A549 (cell line): Measurements from ENCODE around the gene LCOR. TPM values are rescaled to one million over a fixed set of nuclear protein-coding genes. Genes with fewer than 3 reads are reported as not detected.

Experiments used
- ATAC-seq, 2 experiments: fragments of 200-7000 bp in 1 of 2; fragments of >200 bp in 1 of 2; cut with Nextera tagmentation in 1 of 2; cut with Tn5 transposase in 1 of 2; 3 replicates each; pipeline versions ENCODE4 v1.8.0 to v1.9.1; 2018 to 2020; ENCODE audit warnings: mild to moderate bottlenecking in 1 of 2, moderate library complexity in 1 of 2
- CTCF ChIA-PET: fragments of 300-600 bp; sonication (Branson Sonifier 250); formaldehyde crosslinking; extraction: SDS; loops from one replicate; lab custom pipeline; 2021; ENCODE audit warnings: antibody characterized with exemption, inconsistent platforms; lab: Yijun Ruan, JAX
- POLR2A ChIA-PET: fragments of 350-600 bp; formaldehyde crosslinking; extraction: SDS; loops from one replicate; lab custom pipeline; 2021; ENCODE audit warnings: antibody characterized with exemption, inconsistent platforms; lab: Yijun Ruan, JAX
- DNase-seq, 2 experiments: peaks; one replicate each; pipeline versions ENCODE4 v3.0.0 to v3.0.0-alpha.2; 2011 to 2016; ENCODE audit warnings: low read depth in 1 of 2, low spot score in 1 of 2
- FAIRE-seq: peaks from 2 replicates; lab custom pipeline; 2011; peaks lifted over from hg19 to GRCh38; lab: Jason Lieb, UNC
- H3K27ac ChIP-seq, 2 experiments: fragments of >200 bp; sonication (Bioruptor Twin); formaldehyde crosslinking; 3 replicates each; pipeline ENCODE4 v1.5.1; 2016 to 2017
- H3K4me1 ChIP-seq: fragments of >200 bp; sonication (Bioruptor Twin); formaldehyde crosslinking; 3 replicates; pipeline ENCODE4 v1.6.1; 2016
- H3K4me2 ChIP-seq: fragments of >200 bp; sonication (Bioruptor Twin); formaldehyde crosslinking; 3 replicates; pipeline ENCODE4 v1.6.1; 2016
- H3K4me3 ChIP-seq: fragments of >200 bp; sonication (Bioruptor Twin); formaldehyde crosslinking; 3 replicates; pipeline ENCODE4 v1.5.1; 2016
- H3K9me3 ChIP-seq: fragments of >200 bp; sonication (Bioruptor Twin); formaldehyde crosslinking; 3 replicates; pipeline ENCODE4 v1.6.1; 2016
- ATOH8 ChIP-seq: fragments of 250-450 bp; sonication (Bioruptor Pico); IDR thresholded peaks from 2 replicates; pipeline ENCODE4 v1.5.0; 2020; ENCODE audit warnings: low read depth, mild to moderate bottlenecking, moderate library complexity
- BCL3 ChIP-seq: fragments of >200 bp; sonication (Bioruptor Twin); formaldehyde crosslinking; IDR thresholded peaks from 3 replicates; pipeline ENCODE4 v1.6.1; 2016
- BHLHE40 ChIP-seq: IDR thresholded peaks from 2 replicates; pipeline ENCODE4 v1.6.1; 2012; ENCODE audit warnings: low read depth, low read length, inconsistent platforms
- CTCF ChIP-seq: fragments of >200 bp; sonication (Bioruptor Twin); formaldehyde crosslinking; IDR thresholded peaks from 3 replicates; pipeline ENCODE4 v1.5.1; 2016
- E2F6 ChIP-seq: IDR thresholded peaks from 2 replicates; pipeline ENCODE4 v1.6.1; 2012; ENCODE audit warnings: low read depth, borderline replicate concordance
- EHMT2 ChIP-seq: fragments of 200-600 bp; sonication (generic); IDR thresholded peaks from 2 replicates; pipeline ENCODE4 v1.6.1; 2016; ENCODE audit warnings: antibody characterized with exemption, low read depth, mild to moderate bottlenecking, moderate library complexity
- FOSL2 ChIP-seq, 2 experiments: fragments of 450-650 bp in 1 of 2; fragments of >200 bp in 1 of 2; sonication (Bioruptor Twin) in 1 of 2; formaldehyde crosslinking; IDR thresholded peaks; 2 replicates each; pipeline versions ENCODE4 v1.5.0 to v1.6.1; 2016 to 2020; ENCODE audit warnings: mild to moderate bottlenecking in 1 of 2, moderate library complexity in 1 of 2
- HDAC2 ChIP-seq: fragments of 200-600 bp; sonication (generic); IDR thresholded peaks from 2 replicates; pipeline ENCODE4 v1.6.1; 2016
- HES2 ChIP-seq: fragments of >200 bp; sonication (Bioruptor Twin); formaldehyde crosslinking; IDR thresholded peaks from 2 replicates; pipeline ENCODE4 v1.6.1; 2016
- HOXA7 ChIP-seq: fragments of 250-450 bp; sonication (Bioruptor Pico); IDR thresholded peaks from 2 replicates; pipeline ENCODE4 v1.5.0; 2020; ENCODE audit warnings: mild to moderate bottlenecking, moderate library complexity
- KDM1A ChIP-seq: fragments of 200-600 bp; sonication (generic); IDR thresholded peaks from 2 replicates; pipeline ENCODE4 v1.6.1; 2016; ENCODE audit warnings: low read depth, mild to moderate bottlenecking
- MAFK ChIP-seq: fragments of 450-650 bp; IDR thresholded peaks from 2 replicates; pipeline ENCODE4 v1.6.1; 2014; ENCODE audit not compliant: partially characterized antibody
- MAX ChIP-seq: IDR thresholded peaks from 2 replicates; pipeline ENCODE4 v1.6.1; 2012
- RAD21 ChIP-seq, 2 experiments: fragments of >200 bp in 1 of 2; sonication (Bioruptor Twin) in 1 of 2; formaldehyde crosslinking in 1 of 2; IDR thresholded peaks in 1 of 2; conservative IDR thresholded peaks in 1 of 2; 2 replicates in 1 of 2; 3 replicates in 1 of 2; pipeline ENCODE4 v1.6.1; 2012 to 2018; ENCODE audit warnings: inconsistent platforms in 1 of 2
- REST ChIP-seq: fragments of 200-600 bp; sonication (generic); IDR thresholded peaks from 2 replicates; pipeline ENCODE4 v1.6.1; 2016; ENCODE audit warnings: antibody characterized with exemption, mild to moderate bottlenecking, moderate library complexity
- RFX5 ChIP-seq: fragments of 450-650 bp; IDR thresholded peaks from 2 replicates; pipeline ENCODE4 v1.7.1; 2014; ENCODE audit warnings: antibody characterized with exemption, mild to moderate bottlenecking, moderate library complexity
- SREBF2 ChIP-seq: fragments of 450-650 bp; IDR thresholded peaks from 2 replicates; pipeline ENCODE4 v1.6.1; 2014; ENCODE audit warnings: mild to moderate bottlenecking, moderate library complexity
- USF2 ChIP-seq: fragments of 450-650 bp; IDR thresholded peaks from 2 replicates; pipeline ENCODE4 v1.6.1; 2014; ENCODE audit warnings: antibody characterized with exemption
- ZFP36 ChIP-seq: fragments of 450-650 bp; IDR thresholded peaks from 2 replicates; pipeline ENCODE4 v1.6.1; 2014; ENCODE audit warnings: borderline replicate concordance; ENCODE audit not compliant: partially characterized antibody
- WGBS: methylation state at CpG from one replicate; pipeline ENCODE4 v1.1.6; 2017; ENCODE audit errors: missing lambda C conversion rate; 5-methylcytosine and 5-hydroxymethylcytosine counted together
- polyA plus RNA-seq, 4 experiments: library from polyadenylated mRNA; depleted of rRNA in 3 of 4; stranded (reverse); fragments of >200 nt; fragmentation: RNase III in 1 of 4; extraction: RNeasy Plus Mini Kit Qiagen cat#74134 plus additional on column Dnase treatment in 1 of 4; gene quantifications; 2 replicates in 3 of 4; 3 replicates in 1 of 4; pipeline ENCODE4 v1.2.3, GENCODE V29; 2011 to 2017

The LCOR gene
- polyA plus RNA-seq, 2 of the 4 experiments (the other 2 are of a cell fraction) = 4.8 to 17.6 TPM

- Histone ChIP-seq H3K4me1 (peaks cover under 1% of the 10 kb centered on the region; the same call in 1 of the 3 replicates), H3K4me2 (no peak overlapping the region), H3K27ac (no peak overlapping the region), H3K4me3 (no peak overlapping the region), H3K9me3 (peaks cover 10% of the 10 kb centered on the region; the same call in 2 of the 3 replicates)
- ATAC-seq (no peak), DNase-seq (no peak), FAIRE-seq (no peak)
- CTCF ChIA-PET = interaction anchor here (0.6 kb wide), 1 partner anchor 110 kb away, joined by 3 read pairs; no protein-coding TSS in a partner anchor
- 20% methylated on average over 1 of the region's 6 CpGs for WGBS
- POLR2A ChIA-PET = no interaction called here
- TF ChIP-seq MAFK (no peak), REST (no peak), CTCF (no peak), MAX (no peak), EHMT2 (no peak), BHLHE40 (no peak), FOSL2 (IDR thresholded peaks at IDR 0.05) (no peak), FOSL2 (CRISPR knock-in tag; IDR thresholded peaks at IDR 0.05) (no peak), ZFP36 (no peak), BCL3 (no peak), USF2 (no peak), KDM1A (no peak), RFX5 (no peak), E2F6 (no peak), RAD21 (conservative IDR thresholded peaks at IDR 0.05 in 1 of 2, IDR thresholded peaks at IDR 0.05 in 1 of 2) (no peak), HDAC2 (no peak)
These were observed 174.3 kb downstream of the LCOR start for GRCh38 chr10:97006364-97006763.

- ATAC-seq (no peak), DNase-seq (no peak), FAIRE-seq (no peak)
- 83% methylated on average over 1 of the region's 1 CpG for WGBS
- POLR2A ChIA-PET = no interaction called here
- Histone ChIP-seq H3K9me3 (peaks cover 10% of the 10 kb centered on the region; the same call in 2 of the 3 replicates), H3K4me1 (no peaks in the 10 kb centered on the region), H3K4me3 (no peak overlapping the region), H3K27ac (no peak overlapping the region), H3K4me2 (no peak overlapping the region)
- CTCF ChIA-PET = no interaction called here
- TF ChIP-seq ATOH8 (CRISPR knock-in tag) (no peak), SREBF2 (no peak), HES2 (no peak), HOXA7 (CRISPR knock-in tag) (no peak), EHMT2 (no peak), CTCF (no peak), RFX5 (no peak), REST (no peak)
These were observed 175.3 kb downstream of the LCOR start for GRCh38 chr10:97007417-97007816.
